Embryonic facial prominence (tissue), 1 donor: ENCODE measurements around the gene PLK3.
"Not testable (repeated sequence)": the region's sequence is repeated elsewhere in the genome, so short reads cannot be mapped to it uniquely, and the experiment has no call there.

Source experiments
- DNase-seq: peaks from one replicate; pipeline ENCODE4 v3.0.0-alpha.2; 2016; ENCODE audit errors: extremely low spot score

Gene PLK3

DNA sequence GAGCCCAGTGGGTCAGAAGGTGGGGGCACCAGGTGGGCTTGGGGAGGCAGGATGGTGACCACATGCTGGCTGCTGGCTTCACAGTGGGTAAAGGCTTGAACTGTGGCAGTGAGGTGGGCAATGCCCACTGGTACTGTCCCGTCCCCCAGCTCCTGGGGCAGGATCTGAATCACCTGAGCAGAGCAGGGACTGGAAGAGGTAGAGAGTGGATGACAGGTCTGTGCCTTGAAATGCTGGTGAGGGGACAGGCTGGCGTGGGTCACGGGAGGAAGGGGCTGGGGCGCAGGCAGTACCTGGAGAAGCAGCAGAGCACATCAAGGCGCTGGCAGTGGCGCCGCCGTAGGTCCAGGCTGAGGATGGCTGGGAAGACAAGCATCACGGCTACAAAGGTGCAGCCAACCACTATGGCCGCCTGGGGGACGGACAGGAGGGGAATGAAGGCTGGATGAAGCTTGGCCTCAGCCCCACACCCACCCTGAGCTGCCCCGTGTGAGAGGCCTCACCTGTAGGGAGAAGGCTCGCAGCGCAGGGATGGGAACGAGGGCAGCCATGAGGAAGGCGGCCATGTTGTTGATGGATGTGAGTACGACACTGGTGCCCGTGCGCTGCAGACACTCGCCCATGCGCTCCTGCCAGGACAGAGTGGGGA lies 27.9 kb downstream of the PLK3 start:
- DNase-seq: no peak

DNA sequence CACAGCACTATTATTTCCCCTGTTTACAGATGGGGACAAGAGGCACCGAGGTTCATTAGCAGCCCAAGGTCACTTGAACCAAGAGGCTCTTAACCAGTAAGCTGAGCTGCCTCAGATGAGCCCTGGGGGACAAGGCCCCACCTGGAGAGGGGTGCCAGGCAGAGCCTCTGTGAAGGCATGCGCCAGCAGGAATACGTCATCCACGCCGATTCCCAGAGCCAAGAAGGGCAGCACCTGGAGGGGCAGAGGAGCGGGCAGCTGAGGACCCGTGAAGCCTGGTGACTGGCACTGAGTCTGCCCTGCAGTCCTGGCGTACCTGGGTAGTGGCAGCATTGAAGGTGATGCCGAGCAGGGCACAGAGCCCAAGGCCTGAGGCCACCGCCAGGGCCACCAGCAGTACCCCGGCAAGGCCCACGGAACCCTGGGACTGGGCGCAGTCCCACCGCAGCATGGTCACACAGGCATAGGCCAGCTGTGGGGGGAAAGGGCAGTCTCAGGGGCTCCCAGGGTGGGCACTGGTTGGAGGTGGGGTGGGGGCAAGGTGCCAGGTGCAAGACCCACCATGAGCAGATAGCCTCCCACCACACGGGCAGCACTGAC lies 28.8 kb downstream of the PLK3 start:
- no peak for DNase-seq

DNA sequence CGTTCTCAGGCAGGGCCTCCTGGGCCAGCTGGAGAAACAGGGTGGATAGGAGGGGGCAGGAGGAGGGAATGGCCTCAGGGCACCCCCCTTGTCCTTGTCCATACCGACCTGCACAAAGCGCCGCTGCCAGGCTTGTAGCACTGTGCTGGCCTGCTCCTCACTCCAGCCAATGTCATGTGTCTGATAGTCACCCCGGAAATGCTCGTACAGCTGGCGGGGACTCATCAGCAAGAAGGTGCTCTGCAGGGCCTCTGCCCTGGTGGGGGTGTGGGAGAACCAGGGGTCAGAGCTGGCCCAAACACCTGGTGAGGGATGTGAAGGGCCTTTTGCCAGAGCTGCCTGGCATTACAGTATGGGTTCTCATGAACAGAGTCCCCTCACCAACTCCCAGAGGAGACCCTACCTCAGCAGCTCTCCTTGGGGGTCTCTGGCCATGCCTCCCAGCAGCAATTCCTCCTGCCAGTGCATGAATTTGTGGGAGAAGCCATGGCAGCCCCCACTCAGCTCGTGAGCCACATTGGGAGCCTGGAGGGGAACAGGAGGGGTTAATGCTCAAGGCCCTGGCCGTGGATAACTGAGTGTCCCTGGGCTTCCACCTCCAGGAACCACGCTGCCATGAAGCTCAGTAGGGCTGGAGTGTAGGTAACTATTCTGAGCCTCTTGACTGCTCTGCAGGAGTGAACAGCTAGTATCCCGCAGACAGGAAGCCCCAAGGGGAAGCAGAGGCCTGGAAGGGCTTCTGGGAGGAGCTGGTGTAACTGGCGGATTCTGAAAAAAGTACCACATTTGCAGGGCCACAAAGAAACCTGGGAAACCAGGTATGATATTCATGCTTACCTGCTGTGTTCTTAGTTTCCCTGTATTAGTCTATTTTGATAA lies 29.6 kb downstream of the PLK3 start:
- DNase-seq: no peak

DNA sequence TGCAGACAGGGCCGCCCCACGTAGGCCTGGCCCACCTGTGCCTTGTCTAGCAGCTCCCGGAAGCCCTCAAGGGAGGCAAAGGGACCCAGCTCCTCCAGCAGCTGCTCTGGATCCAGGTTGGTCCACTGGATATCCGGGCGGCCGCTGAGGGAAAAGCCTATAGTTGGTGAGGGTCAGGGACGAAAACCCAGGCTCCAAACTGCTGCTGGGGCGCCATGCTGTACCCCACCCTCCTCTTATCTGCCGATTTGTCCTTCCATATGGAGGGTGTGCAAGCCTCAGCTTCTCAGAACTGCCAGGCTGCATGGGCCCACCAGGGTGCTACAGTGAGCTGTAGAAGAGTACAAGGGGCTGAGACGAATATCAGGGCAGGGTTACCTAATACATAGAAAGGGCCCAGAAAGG lies 30.7 kb downstream of the PLK3 start:
- DNase-seq: no peak

DNA sequence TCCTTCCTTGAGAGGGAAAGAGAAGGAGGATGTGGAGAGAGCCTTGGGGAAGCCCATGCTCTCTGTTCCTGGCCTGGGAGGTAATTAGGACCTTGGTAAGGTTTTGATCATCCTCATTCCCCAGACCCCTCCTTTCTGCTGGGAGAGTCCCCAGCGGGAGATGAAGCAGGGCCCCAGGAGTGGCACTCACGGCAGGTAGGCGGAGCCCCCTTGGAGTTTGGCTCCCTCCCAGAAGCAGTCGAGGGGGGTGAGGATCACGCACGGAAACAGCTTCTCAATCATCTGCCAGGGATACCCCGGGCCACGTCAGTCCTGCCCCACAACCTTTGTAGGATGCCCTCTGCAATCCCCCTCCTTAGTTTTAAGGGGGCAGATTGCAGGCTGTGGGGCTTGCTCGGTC lies 31.3 kb downstream of the PLK3 start:
- no peak for DNase-seq

DNA sequence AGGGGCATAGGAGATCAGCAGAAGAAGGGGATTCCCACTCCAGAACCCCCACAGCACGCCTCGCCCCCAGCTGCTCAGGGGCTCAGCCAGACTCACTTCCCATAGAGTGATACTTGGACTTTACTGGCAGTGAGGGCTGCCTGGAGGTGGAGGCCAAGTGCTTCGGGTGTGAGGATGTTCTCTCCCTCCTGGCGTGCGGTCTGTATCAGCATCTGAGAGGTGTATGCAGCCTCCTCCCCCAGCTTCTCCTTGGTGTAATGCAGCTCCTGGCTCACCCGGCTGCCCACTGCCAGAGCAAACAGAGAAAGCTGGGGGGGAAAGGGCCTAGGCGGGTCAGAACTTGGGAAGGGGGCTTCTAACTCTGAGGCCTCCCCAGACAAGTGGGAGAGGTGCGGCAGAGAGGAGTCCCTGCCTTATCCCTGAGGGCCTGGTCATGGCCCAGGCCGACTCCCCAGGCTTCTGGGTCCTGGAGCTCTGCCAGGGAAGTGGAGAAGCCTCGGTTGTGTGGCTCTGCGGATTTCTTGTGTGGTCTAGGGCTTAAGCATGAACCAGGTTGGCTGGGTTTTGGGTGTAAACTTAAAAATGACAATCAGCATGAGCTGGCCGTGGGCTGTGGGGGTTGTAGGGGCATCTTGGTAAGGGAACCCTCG lies 32.0 kb downstream of the PLK3 start:
- no peak for DNase-seq

DNA sequence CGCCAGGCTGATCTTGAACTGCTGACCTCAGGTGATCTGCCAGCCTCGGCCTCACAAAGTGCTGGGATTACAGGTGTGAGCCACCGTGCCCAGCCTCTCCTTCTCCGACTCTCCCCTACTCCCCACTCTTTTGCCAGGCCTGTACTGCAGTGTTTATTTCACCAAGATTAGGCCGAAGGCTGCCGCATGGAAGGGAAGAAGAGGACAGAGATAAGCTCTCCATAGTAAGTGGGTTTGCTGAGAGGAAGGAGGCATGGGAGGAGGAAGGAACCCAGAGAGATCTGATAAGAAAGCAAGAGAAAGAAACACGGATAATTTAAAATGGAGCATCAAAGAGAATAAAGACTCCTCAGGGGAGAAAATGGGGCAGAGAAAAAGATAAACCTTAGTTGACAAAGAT lies 34.2 kb downstream of the PLK3 start:
- DNase-seq: no peak

DNA sequence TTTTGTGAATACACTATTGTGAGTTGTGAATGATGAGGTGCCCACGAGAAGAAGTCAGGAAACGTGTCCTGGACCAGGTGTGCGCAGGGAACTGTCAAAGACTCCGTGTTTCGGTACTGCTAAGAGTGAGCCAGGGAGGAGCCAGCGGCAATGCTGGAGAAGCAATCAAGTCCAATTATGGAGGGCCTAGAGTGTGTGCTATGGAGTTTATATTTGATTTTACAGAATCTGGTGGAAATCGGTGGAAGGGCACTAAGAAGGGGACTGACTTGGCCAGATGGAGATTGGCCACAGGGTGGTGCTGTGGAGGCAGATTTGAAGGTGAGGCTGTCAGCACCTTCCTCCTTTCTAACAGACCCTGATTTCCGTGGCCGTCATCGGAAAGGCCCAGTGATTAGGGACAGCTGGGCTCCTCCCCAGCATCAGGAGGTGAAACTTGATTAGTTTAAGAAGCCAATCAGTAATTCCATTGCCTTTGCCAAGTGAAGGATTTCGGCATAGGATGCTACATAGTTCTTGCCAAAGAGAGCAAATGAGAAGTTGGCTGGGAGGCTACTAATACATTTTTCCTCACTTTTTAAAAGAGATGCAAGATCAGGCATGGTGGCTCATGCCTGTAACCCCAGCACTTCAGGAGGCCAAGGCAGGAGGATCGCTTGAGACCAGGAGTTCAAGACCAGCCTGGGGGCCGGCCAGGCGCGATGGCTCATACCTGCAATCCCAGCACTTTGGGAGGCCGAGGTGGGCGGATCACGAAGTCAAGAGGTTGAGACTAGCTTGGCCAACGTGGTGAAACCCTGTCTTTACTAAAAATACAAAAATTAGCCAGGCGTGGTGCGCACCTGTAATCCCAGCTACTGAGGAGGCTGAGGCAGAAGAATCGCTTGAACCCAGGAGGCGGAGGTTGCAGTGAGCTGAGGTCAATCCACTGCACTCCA lies 35.8 kb downstream of the PLK3 start:
- peak; percentile 58 for DNase-seq

DNA sequence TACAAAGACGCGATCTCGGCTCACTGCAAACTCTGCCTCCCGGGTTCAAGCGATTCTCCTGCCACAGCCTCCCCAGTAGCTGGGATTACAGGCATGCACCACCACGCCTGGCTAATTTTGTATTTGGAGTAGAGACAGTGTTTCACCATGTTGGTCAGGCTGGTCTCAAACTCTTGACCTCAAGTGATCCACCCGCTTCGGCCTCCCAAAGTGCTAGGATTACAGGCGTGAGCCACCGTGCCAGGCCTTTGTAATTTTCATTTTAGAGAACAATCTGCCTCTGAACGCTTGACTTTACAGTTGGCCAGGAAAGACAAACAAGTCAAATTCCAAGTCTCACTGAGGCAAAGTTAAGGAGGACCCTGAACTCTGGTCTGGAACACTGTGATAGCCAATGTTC lies 38.1 kb downstream of the PLK3 start:
- not testable (repeated sequence) for DNase-seq

DNA sequence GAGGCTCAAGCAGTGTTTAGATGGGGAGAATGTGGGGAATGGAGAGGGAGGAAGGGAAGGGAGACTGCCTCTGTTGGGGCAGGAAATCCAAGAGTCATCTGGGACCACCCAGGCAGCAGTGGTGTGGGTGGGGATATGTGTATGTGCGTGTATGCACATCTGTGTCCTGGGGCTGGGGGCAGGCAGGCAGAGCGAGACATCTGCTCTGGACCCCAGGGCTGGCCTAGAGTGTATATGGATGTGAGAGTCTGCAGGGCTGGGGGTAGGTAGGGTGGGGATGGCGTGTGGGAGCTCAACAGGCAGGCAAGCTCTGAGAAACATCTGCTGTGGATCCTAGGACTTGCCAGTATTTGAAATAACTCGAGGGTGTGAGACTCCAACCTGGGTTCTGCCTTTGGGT lies 39.4 kb downstream of the PLK3 start:
- no peak for DNase-seq

DNA sequence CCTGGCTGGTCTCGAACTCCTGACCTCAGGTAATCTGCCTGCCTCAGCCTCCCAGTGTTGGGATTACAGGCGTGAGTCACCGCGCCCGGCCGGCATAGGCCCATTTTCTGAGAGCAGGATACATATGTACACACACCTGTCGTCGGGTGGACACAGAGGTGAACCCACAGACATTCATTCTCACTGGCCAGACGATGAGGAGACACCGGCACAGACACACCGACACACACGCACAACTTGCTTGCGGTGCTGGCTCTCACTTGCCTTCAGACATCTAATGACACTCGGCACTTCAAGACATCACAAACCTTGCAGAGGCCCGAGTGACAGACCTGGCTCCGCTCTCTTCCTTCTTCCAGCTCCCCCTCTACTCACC lies 42.3 kb downstream of the PLK3 start:
- no peak for DNase-seq

DNA sequence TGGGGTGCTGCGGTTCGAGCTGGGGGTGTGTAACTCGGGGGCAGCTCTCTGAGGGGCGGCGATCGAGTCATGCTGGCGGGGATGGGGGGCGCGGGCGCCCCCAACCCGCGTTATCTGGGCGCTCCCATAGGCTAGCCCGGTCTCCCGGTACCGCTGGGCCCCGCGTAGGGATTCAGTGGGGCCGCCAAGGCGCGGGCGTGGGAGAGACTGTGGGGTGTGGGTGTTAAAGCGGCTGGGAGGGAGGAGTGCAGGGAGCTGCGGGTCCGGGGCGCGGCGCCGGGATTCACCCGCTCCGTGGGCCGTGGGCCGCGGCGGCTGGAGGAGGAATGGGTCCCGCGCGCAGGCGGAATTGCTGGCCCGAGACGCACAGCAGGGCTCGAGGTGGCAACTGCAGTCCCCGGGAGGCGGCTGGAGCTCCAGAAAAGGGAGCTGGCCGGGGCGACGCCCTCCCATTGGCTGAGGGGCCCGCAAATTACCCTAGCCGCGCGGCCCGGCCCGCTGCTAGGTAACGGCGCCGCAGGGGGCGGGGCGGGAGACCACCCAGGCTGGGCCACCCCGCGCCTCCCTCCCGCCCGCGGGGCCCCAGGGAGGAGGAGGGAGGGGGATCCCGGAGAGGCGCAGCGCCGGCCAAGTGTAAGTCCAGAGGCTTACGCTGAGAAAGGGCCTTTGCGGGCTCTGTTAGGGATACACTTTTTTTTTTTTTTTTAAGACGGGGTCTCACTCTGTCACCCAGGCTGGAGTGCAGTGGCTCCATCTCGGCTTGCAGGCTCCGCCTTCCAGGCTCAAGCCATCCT lies 42.9 kb downstream of the PLK3 start, which contains the start of gene PTCH2:
TSS of gene PTCH2 (minus strand) at position 392 of the 794 bp plus-strand sequence. CDS start at position 71, 321 bp downstream.
- DNase-seq: peak; percentile 58

DNA sequence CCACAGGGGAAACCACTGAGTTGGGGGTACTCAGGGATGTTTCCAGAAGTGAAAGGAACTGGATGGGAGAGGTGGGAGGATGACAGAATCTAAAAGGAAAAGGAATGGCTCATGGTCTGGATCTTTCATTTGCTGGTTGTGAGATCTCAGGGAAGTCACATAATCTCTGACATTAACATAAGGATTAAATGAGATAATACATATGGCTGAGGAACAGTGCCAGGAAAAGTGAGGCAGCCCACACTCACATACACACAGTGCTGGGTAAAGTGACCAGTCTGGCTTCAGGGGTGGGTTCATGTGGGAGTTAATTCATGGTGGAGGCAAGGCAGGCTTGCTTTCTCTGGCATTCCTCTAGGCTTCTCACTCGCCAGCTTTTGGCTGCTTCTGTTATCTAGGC lies 46.8 kb downstream of the PLK3 start:
- DNase-seq: no peak

DNA sequence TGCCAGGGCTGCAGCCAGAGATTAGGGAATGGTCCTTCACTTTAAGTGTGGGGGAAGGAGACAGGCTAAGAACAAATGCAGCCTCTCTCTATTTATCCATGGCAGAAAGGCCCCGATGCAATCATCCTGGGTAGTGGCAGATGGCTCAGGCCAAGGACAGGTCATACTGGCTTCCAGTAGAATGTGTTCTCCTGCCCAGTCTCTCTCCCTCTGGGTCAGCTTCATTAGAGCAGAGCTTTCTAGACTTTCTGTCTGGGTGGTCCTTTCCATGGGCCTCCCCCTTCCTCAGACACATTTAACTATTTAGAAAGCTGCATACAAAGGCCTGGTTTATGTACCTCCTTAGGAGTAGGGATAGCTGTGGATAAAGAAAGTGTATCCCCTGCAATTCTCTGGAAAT lies 47.7 kb downstream of the PLK3 start:
- DNase-seq: no peak

DNA sequence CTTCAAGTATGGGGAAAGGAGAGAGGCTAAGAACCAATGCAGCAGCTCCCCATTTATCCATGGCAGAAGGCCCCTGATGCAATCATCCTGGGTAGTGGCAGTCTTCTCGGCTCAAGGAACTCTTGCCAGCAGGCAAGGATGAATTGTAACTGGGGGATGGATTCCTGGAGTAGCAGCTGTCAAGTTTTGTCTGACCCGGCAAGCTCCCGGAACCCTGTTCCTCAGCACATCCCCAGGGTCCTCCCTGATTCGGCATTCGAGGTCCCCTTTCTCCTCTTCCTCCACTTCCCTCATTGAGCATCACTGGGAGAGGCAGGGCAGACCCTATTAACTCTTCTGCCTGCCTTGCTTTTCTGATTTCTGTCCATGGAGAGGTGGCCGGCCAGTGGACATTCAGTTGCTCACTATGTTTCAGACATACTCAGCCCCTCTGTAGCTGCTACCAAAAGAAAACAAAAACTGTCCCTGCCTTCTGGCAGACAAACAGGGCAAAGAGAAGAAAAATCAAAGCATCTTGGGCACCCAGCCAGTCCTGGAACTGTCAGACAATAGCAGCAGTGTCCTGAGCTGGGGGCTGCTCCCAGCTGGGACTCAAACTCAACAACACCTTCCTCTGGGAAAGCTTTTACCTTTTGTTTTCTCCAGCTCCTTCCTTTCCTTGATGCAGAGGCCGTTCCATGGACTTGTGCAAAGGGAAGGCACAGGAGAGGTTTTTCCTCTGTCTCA lies 48.4 kb downstream of the PLK3 start:
- DNase-seq: no peak

DNA sequence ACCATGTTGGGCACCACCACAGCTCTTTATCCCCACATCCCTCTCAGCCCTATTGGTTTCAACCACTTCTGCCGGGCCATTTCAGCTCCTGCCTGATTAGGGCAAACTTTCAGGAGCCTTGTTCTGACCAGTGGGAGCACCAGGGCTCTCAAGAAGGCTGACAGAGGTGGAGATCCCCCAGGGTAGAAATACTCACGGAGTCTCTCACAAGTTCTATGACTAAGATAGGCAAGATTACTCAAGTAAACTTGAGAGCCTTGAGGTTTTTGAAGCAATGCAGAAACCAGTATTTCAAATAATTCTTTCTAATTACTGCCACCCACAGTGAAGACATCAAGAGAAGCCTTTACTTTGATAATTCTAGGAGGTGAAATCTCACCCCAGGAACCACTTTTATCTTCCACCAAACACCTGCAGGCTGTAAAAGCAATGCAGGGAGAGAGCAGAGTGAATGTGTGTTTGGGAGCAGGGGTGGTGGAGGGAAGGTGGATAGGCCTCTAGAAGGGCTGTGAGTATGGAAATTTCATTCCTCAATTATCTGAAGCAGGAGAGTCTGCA lies 49.5 kb downstream of the PLK3 start:
- no peak for DNase-seq

DNA sequence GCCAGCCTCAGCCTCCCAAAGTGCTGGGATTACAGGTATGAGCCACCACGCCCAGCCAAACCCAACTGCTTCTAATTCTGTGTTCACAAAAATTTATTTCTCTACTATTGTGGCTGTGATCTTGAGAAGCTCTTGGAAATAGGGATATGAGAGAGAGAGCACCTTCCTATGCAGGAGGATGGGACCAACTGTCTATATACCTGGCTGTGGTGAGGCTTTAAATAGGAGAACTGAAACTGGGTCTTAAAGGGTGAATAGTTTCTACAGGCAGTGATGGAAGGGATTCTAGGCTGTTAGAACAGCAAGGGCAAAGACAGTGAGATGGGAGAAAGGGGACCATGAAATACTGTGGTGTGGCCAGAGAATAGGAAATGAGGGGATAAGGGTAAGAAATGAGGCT lies 51.1 kb downstream of the PLK3 start:
- no peak for DNase-seq

DNA sequence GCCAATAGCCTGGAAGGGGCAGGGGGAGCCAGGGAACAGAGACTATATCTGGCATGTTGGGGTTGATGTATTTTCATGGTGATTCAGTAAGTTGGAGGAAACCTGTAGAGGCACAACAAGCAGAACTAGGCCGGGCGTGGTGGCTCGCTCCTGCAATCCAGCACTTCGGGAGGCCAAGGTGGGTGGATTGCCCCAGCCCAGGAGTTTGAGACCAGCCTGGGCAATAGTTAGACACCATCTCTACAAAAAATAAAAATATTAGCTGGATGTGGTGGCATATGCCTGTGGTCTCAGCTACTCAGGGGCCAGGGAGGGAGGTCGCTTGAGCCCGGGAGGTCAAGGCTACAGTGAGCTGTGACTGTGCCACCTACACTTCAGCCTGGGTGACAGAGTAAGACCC lies 53.0 kb downstream of the PLK3 start:
- no peak for DNase-seq

DNA sequence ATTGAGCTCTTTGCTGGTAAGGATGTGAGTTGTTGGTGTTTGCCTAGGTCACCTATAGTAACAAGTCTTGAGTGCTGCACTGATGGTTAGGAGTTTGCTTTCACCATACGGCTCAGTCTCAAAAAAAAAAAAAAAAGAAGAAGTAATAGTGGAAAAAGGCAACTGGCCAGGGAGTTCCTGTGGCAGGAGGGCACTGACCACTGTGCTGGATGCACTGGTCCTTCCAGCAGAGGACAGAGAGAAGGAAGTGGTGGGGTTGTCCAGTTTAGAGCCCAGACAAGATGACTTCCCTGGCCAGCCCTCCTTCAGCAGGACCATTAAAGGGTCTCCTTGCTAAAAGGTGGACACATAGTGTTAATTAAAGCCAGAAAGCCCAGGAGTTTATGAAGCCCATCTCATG lies 54.8 kb downstream of the PLK3 start:
- no peak for DNase-seq
